GM13976 (cell line): Measurements from ENCODE around the gene UBAP1L.
"Not testable (repeated sequence)": the region's sequence is repeated elsewhere in the genome, so short reads cannot be mapped to it uniquely, and the experiment has no call there.

ENCODE experiments used
- DNase-seq: peaks from one replicate; pipeline ENCODE4 v3.0.0; 2012; ENCODE audit warnings: low spot score
- CTCF ChIP-seq: IDR thresholded peaks from 2 replicates; pipeline ENCODE4 v1.5.1; 2012; ENCODE audit warnings: borderline replicate concordance, mild to moderate bottlenecking; ENCODE audit not compliant: insufficient read depth; ENCODE audit errors: extremely low read depth, missing control alignments, control extremely low read depth
- in situ Hi-C: fragments of 300-500 bp; cut with MboI; formaldehyde crosslinking; loops from one replicate; pipeline ENCODE4 v1.12.0; 2022; ENCODE audit warnings: low sequenced_read_pairs, mixed read lengths, inconsistent platforms; ENCODE audit not compliant: unreplicated experiment

The UBAP1L gene

GRCh38 chr15:65049418-65049840, 65.6 kb downstream of the UBAP1L start:
- in situ Hi-C loops, result loop anchor here (25.0 kb wide), 1 partner anchor 238 kb away; the partner anchor contains the start of genes PARP16 and RNU5A-1

GRCh38 chr15:65048241-65048640, 66.8 kb downstream of the UBAP1L start:
- TF ChIP-seq CTCF, result no peak
- in situ Hi-C loops, result loop anchor here (25.0 kb wide), 1 partner anchor 239 kb away; the partner anchor contains the start of genes PARP16 and RNU5A-1

More at GRCh38 chr15:65049418-65049840, 65.6 kb downstream of the UBAP1L start:
- TF ChIP-seq CTCF, result no peak
- DNase-seq, result peak; percentile 96

GRCh38 chr15:65044724-65045481, 70.1 kb downstream of the UBAP1L start, which contains the start of gene SLC51B:
Gene SLC51B (plus strand): TSS chr15:65045387. CDS start chr15:65050005, 4,618 bp downstream.
- in situ Hi-C loops, result loop anchor here (25.0 kb wide), 1 partner anchor 242 kb away; the partner anchor contains the start of genes PARP16 and RNU5A-1
- no peak for DNase-seq
- no peak for TF ChIP-seq CTCF

More at GRCh38 chr15:65048241-65048640, 66.8 kb downstream of the UBAP1L start:
- no peak for DNase-seq

- in situ Hi-C loops, result loop anchor here (25.0 kb wide), 1 partner anchor 243 kb away; the partner anchor contains the start of genes PARP16 and RNU5A-1
- not testable (repeated sequence) for DNase-seq
Measured at GRCh38 chr15:65044218-65044617, 70.8 kb downstream of the UBAP1L start.

- no peak for DNase-seq
- in situ Hi-C loops, result loop anchor here (25.0 kb wide), 1 partner anchor 244 kb away; the partner anchor contains the start of genes PARP16 and RNU5A-1
- TF ChIP-seq CTCF, result no peak
Measured at GRCh38 chr15:65042776-65043327, 72.1 kb downstream of the UBAP1L start.
